K562 (cell line): ENCODE measurements around the gene URM1.

Source experiments
- ARNT ChIP-seq, 2 experiments: fragments of 450-650 bp; IDR thresholded peaks; 2 replicates each; pipeline ENCODE4 v1.6.1; 2016; ENCODE audit warnings: mild to moderate bottlenecking in 1 of 2
- BCL6 ChIP-seq: fragments of 250-450 bp; sonication (Bioruptor Pico); IDR thresholded peaks from 2 replicates; pipeline ENCODE4 v1.4.0; 2020
- CTCF ChIP-seq, 3 experiments: IDR thresholded peaks in 2 of 3; conservative IDR thresholded peaks in 1 of 3; 2 replicates each; pipeline ENCODE4 v1.5.1; 2011 to 2012; ENCODE audit warnings: low read length in 3 of 3, mild to moderate bottlenecking in 3 of 3, control low read depth in 2 of 3, improper control_type of control experiment in 1 of 3, inconsistent platforms in 1 of 3, low read depth in 1 of 3, mixed read lengths in 1 of 3, moderate library complexity in 1 of 3; ENCODE audit not compliant: insufficient read depth in 2 of 3
- NFE2L1 ChIP-seq: fragments of 450-650 bp; IDR thresholded peaks from 2 replicates; pipeline ENCODE4 v1.6.1; 2016; ENCODE audit warnings: missing genetic modification characterization, low read depth, mild to moderate bottlenecking, missing compliant biosample characterization, moderate library complexity, borderline replicate concordance
- PTBP1 ChIP-seq: fragments of 200-400 bp; formaldehyde crosslinking; IDR thresholded peaks from 2 replicates; pipeline ENCODE4 v1.6.1; 2017; ENCODE audit warnings: low read depth, low read length
- RAD51 ChIP-seq: fragments of 450-650 bp; IDR thresholded peaks from 2 replicates; pipeline ENCODE4 v1.7.1; 2016; ENCODE audit warnings: low read depth, mild to moderate bottlenecking, borderline replicate concordance
- RBM34 ChIP-seq: fragments of 200-400 bp; formaldehyde crosslinking; IDR thresholded peaks from 2 replicates; pipeline ENCODE4 v1.6.1; 2018; ENCODE audit warnings: low read length, borderline replicate concordance; ENCODE audit not compliant: insufficient read depth
- SMC3 ChIP-seq: conservative IDR thresholded peaks from 2 replicates; pipeline ENCODE4 v1.6.1; 2011; ENCODE audit warnings: low read depth, low read length, improper control_type of control experiment; ENCODE audit not compliant: insufficient read depth
- TCF3 ChIP-seq: sonication (generic); formaldehyde crosslinking; IDR thresholded peaks from 2 replicates; pipeline ENCODE4 v1.4.0; 2020; ENCODE audit warnings: mild to moderate bottlenecking, missing genetic modification reagents
- USF2 ChIP-seq: sonication (generic); formaldehyde crosslinking; IDR thresholded peaks from 2 replicates; pipeline ENCODE4 v1.5.0; 2020; ENCODE audit warnings: missing genetic modification reagents
- ZNF644 ChIP-seq: fragments of 200-800 bp; sonication (Bioruptor generic); IDR thresholded peaks from 2 replicates; pipeline ENCODE4 v1.6.1; 2016; ENCODE audit warnings: low read depth, missing genetic modification characterization, missing compliant biosample characterization

- TF ChIP-seq CTCF (IDR thresholded peaks at IDR 0.05 in 2 of 3, conservative IDR thresholded peaks at IDR 0.05 in 1 of 3; ENCODE audit: insufficient read depth in 2 of 3, low read depth in 1 of 3, low read length in 3 of 3) (no peak), TCF3 (CRISPR knock-in tag) (no peak), RBM34 (no peak), PTBP1 (no peak), ZNF644 (tag) (no peak), SMC3 (no peak), BCL6 (no peak), ARNT (IDR thresholded peaks at IDR 0.05) (no peak), USF2 (CRISPR knock-in tag) (no peak), NFE2L1 (tag) (no peak), RAD51 (no peak)
These were observed 22.1 kb downstream of the URM1 start for GRCh38 chr9:128393145-128393775.
